Measurements from ENCODE around the gene RUNX3. TPM values are rescaled to one million over a fixed set of nuclear protein-coding genes. Genes with fewer than 3 reads are reported as not detected.

Gene RUNX3
- total RNA-seq, 1 donor from 2014 or later = 153 TPM

GRCh38 chr1:24948079-24948827, 18.2 kb upstream of the RUNX3 start:
- Mint-ChIP-seq H3K36me3 (ENCODE audit: low read depth) (no peaks in the 10 kb centered on the region), H3K4me3 (no peak overlapping the region), H3K27me3 (no peaks in the 10 kb centered on the region), H3K27ac (no peak overlapping the region), H3K4me1 (peaks cover 53% of the 10 kb centered on the region), H3K9me3 (no peaks in the 10 kb centered on the region)
- intact Hi-C loops (cut with micrococcal nuclease) = no loop called here
- ATAC-seq (ENCODE audit: low read depth) (no peak), DNase-seq (no peak)
- CTCF ChIA-PET = interaction anchor here (0.7 to 2.1 kb wide), 5 partner anchors 14 to 89 kb away, joined by 3 to 16 read pairs (median 5); no protein-coding TSS in a partner anchor
- no peak for TF ChIP-seq CTCF (IDR thresholded peaks at IDR 0.05)
- POLR2A ChIA-PET = interaction anchor here (1.0 to 2.9 kb wide), 9 partner anchors 12 to 84 kb away, joined by 4 to 19 read pairs (median 6); partner anchors contain the start of gene RUNX3

- no peak for DNase-seq
Measured at GRCh38 chr1:24946861-24947658, 17.0 kb upstream of the RUNX3 start.

GRCh38 chr1:24945354-24946326, 15.6 kb upstream of the RUNX3 start:
- DNase-seq (no peak), ATAC-seq (ENCODE audit: low read depth) (no peak)
- TF ChIP-seq CTCF (IDR thresholded peaks at IDR 0.05) = no peak
- Mint-ChIP-seq H3K4me3 (no peak overlapping the region), H3K4me1 (peaks cover 39% of the 10 kb centered on the region), H3K9me3 (no peaks in the 10 kb centered on the region), H3K36me3 (ENCODE audit: low read depth) (no peaks in the 10 kb centered on the region), H3K27me3 (no peaks in the 10 kb centered on the region), H3K27ac (no peak overlapping the region)
- intact Hi-C loops (cut with micrococcal nuclease) = no loop called here
- POLR2A ChIA-PET = interaction anchor here (0.9 to 2.9 kb wide), 5 partner anchors 8 to 77 kb away, joined by 3 to 19 read pairs (median 4); no protein-coding TSS in a partner anchor
- CTCF ChIA-PET = interaction anchor here (1.3 to 2.1 kb wide), 2 partner anchors 12 to 87 kb away, joined by 4 to 16 read pairs; no protein-coding TSS in a partner anchor

More at GRCh38 chr1:24946861-24947658, 17.0 kb upstream of the RUNX3 start:
- CTCF ChIA-PET = interaction anchor here (1.0 to 2.1 kb wide), 9 partner anchors 10 to 153 kb away, joined by 3 to 16 read pairs (median 5); no protein-coding TSS in a partner anchor
- Mint-ChIP-seq H3K9me3 (no peaks in the 10 kb centered on the region), H3K27me3 (no peaks in the 10 kb centered on the region), H3K4me1 (peaks cover 46% of the 10 kb centered on the region), H3K4me3 (no peak overlapping the region), H3K36me3 (ENCODE audit: low read depth) (no peaks in the 10 kb centered on the region), H3K27ac (peak overlapping the region; percentile 65)
- intact Hi-C loops (cut with micrococcal nuclease) = loop anchor here (1.0 kb wide), 1 partner anchor 12 kb away; no protein-coding TSS in a partner anchor
- POLR2A ChIA-PET = interaction anchor here (0.6 to 2.9 kb wide), 14 partner anchors 8 to 208 kb away, joined by 3 to 19 read pairs (median 5); partner anchors contain the start of gene RUNX3
- TF ChIP-seq CTCF (IDR thresholded peaks at IDR 0.05) = no peak
- peak; percentile 75 for ATAC-seq (ENCODE audit: low read depth)

GRCh38 chr1:24944318-24944717, 14.2 kb upstream of the RUNX3 start:
- H3K27me3 Mint-ChIP-seq = no peaks in the 10 kb centered on the region
- DNase-seq (no peak), ATAC-seq (ENCODE audit: low read depth) (no peak)
- TF ChIP-seq CTCF (IDR thresholded peaks at IDR 0.05) = no peak
- no peak overlapping the region for H3K27ac Mint-ChIP-seq
- CTCF ChIA-PET = interaction anchor here (1.3 to 1.6 kb wide), 3 partner anchors 8 to 93 kb away, joined by 3 to 4 read pairs (median 4); no protein-coding TSS in a partner anchor
- H3K4me3 Mint-ChIP-seq = no peak overlapping the region
- no peaks in the 10 kb centered on the region for H3K36me3 Mint-ChIP-seq (ENCODE audit: low read depth)
- H3K4me1 Mint-ChIP-seq = peaks cover 33% of the 10 kb centered on the region
- intact Hi-C loops (cut with micrococcal nuclease) = no loop called here
- POLR2A ChIA-PET = interaction anchor here (1.3 to 1.8 kb wide), 2 partner anchors 11 to 16 kb away, joined by 4 read pairs; no protein-coding TSS in a partner anchor
- H3K9me3 Mint-ChIP-seq = no peaks in the 10 kb centered on the region

Measured in activated B cell treated with CpG ODN at 0.5 μM for 24 hours (primary cell).